ENCODE data around the gene PRKG1.
A peak's percentile ranks its signal among the peaks of the same experiment; 100 is the strongest.

PRKG1 gene

DNA sequence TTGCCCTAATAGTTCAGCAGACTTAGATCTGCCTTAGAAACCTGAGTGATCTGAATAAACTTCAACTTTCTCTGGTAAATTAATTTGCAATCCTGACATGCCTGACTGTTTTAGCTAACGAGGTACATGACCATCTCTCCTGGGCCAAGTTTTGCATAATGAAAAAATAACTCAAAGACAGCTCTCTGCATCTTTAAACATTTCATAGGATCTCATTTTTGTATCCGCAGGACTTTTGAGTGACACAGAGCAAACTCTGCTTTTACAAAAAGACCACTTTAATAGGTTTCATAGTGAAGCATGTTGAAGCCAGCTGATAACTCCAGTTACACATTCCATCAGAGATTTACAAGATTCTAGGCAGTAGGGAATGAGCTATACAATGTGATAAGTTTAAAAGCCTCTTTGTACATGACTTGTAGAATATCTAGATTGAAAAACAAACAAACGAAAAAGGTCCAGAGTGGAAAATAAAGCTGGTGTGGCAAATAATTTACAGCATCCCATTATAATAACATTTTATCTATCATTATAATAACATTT, 2.1 kb downstream of the PRKG1 start:
- DNase-seq (ENCODE audit: low spot score) = no peak

GRCh38 chr10:51077074-51077473, 2.8 kb downstream of the PRKG1 start:
- DNase-seq (ENCODE audit: low spot score) = no peak

DNA sequence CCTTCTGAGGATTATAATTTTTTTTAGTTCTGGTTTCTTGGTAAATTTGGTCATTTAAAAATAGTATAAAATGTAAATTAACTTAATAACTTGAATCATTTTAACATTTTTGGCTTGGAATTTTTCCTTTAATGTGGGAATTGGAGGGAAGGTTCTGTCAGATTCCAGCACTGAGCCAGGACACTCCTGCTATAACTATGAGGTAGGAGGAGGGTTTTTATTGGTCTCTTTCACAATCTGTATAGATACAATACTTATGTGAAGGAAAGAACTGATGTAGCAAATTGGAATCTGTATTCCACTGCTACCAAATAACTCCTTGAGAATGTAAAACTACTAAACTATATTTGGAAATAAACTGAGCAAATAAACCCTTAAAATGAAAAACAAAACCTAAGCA, 3.2 kb downstream of the PRKG1 start:
- no peak for DNase-seq (ENCODE audit: low spot score)

- DNase-seq (ENCODE audit: low spot score) = no peak
Measured at GRCh38 chr10:51079331-51079730, 5.0 kb downstream of the PRKG1 start.

- DNase-seq (ENCODE audit: low spot score) = no peak
Measured at GRCh38 chr10:51079766-51080165, 5.5 kb downstream of the PRKG1 start.

GRCh38 chr10:51080311-51081006, 6.2 kb downstream of the PRKG1 start:
- no peak for DNase-seq (ENCODE audit: low spot score)

- no peak for DNase-seq (ENCODE audit: low spot score)
Measured at GRCh38 chr10:51082857-51083256, 8.6 kb downstream of the PRKG1 start.

DNA sequence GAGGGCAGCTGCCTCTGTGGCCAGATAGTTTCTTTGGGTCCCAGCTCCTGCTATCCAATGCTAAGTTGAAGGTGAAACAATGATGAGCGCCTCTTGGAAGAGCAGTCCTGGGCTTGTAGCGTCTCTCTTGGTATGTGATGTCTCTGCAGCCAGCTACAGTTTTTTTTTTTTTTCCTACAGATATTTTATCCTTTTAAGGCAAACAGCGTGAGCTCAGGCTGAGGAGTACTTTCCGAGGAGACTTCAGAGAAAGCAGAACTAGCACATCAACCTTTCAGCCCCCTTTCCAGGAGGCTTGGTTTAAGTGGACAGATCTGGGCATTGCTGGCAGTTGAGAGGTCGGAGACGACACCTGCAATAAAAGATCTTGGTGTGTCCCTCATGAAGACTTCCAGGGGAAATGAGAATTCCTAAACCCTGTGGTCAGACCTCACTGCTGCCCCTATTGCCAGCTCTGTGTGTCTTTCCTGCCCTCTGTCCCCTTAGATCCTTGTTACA, 9.1 kb downstream of the PRKG1 start:
- DNase-seq (ENCODE audit: low spot score) = no peak

DNA sequence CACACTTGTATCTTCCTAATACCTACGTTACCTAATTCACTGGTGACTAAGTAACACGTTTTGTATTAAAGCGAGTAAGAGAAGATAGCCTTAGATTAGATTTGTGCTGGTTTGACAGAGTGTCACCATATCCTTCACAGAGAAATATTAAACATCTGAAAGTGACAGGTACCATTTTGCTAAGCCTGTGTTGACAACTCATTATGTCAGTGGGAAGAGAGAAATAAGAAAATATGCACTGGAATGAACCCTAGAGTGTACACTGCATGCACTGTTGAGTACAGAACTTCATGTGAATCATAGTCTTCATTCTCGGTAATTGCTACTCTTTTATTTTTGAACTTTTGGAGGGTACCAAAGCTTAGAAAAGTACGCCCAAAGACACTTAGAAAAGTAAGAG, 10.9 kb downstream of the PRKG1 start:
- DNase-seq (ENCODE audit: low spot score) = no peak

DNA sequence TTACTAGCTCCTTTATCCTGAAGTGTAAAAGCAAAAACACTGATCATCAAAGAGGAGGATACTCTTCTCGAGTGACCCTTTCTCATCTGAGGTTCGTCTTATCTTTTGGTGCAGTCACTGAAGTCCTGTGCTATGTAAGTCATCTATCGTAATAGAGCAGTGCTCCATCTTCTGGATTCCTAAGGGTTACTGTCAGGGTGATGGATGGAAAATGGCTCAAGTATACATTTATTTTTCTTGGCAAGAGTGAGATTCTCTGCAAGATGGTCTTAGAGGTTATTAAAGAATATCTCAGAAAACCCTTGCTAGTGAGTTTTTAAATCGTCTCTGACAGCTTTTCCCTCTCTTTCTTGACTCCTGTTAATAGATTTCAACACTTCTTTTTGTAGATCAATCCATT, 12.4 kb downstream of the PRKG1 start:
- no peak for DNase-seq (ENCODE audit: low spot score)

DNA sequence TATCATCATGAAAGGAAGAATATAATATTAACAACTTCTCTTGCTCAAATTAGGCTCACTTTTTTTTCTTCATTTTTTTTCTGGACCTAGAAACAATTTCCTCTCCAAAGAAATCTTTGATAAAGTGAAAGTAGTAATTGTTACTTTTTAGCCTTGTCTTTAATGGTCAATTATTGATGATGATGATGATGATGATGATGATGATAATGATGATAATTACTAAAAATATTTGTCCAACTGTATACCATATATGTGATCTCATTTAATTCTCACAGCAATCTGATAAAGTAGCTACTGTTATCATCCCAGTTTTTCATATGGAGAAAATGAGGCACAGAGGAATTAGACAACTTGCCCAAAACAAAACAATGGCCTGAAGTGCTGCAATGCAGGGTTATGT, 12.8 kb downstream of the PRKG1 start:
- no peak for DNase-seq (ENCODE audit: low spot score)

- DNase-seq (ENCODE audit: low spot score) = no peak
Measured at GRCh38 chr10:51090190-51090589, 15.9 kb downstream of the PRKG1 start.

GRCh38 chr10:51092402-51092801, 18.1 kb downstream of the PRKG1 start:
- DNase-seq (ENCODE audit: low spot score) = no peak

- DNase-seq (ENCODE audit: low spot score) = no peak
Measured at GRCh38 chr10:51095444-51095843, 21.2 kb downstream of the PRKG1 start.

- DNase-seq (ENCODE audit: low spot score) = no peak
Measured at GRCh38 chr10:51097546-51097945, 23.3 kb downstream of the PRKG1 start.

- no peak for DNase-seq (ENCODE audit: low spot score)
Measured at GRCh38 chr10:51100221-51100620, 25.9 kb downstream of the PRKG1 start.

DNA sequence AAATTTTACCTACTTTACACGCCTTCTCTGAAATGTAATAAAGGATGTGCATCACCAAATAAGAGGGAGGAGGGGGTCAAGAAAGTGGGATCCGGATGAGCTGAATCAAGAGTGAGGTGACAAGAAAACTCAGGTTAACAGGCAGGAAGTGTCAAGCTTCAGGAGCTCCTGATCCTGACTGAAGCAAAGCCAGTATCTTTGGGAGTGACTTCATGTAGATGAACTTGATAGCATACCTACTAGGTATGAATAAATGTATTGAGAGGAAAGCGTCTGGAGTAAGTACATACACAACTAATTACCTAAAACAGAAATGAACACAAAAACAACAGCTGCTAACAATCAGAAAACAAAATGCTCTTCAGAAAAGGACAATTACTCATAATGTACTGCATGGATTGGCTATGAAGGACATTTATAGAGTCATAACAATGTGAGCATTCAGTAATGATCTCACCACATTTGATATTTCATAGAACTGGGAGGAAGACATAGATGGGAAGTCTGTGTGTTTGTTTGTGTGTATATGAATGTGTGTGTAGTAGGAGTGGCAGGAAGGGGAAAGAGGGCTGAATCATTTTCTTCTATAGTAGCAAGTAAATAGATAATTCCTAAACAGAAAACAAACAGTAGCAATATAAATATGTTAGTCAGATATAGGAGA, 29.4 kb downstream of the PRKG1 start:
- DNase-seq (ENCODE audit: low spot score) = peak; percentile 83

DNA sequence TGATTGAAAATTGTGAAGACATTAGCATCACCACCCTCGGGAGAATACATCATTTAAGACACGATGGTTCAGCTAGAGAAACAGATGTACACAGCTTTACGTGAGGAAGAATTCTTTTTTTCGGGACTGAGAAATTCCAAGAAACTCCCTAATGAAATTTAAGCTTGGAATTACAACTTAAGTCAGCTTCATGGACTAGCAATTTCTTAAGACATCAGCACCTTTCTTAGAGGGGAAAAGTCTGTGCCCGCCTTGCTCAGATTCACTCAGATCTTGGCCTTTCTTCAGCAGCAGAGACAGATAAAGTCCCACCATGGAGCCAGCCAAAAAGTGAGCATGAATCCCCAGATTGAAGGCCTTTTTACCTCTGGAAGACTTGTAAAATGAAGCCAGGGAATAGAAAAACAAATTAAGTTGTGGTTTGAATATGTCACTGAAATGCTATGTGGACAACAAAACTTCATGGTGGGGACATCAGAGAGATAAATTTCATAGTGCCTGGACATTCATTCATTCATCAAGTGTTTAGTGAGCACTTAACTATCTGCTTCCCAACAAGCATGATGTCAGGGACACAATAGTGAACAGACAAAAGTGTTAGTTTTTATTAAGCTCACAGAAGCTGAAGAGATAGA, 32.1 kb downstream of the PRKG1 start:
- no peak for DNase-seq (ENCODE audit: low spot score)

- no peak for DNase-seq (ENCODE audit: low spot score)
Measured at GRCh38 chr10:51108406-51108805, 34.1 kb downstream of the PRKG1 start.

DNA sequence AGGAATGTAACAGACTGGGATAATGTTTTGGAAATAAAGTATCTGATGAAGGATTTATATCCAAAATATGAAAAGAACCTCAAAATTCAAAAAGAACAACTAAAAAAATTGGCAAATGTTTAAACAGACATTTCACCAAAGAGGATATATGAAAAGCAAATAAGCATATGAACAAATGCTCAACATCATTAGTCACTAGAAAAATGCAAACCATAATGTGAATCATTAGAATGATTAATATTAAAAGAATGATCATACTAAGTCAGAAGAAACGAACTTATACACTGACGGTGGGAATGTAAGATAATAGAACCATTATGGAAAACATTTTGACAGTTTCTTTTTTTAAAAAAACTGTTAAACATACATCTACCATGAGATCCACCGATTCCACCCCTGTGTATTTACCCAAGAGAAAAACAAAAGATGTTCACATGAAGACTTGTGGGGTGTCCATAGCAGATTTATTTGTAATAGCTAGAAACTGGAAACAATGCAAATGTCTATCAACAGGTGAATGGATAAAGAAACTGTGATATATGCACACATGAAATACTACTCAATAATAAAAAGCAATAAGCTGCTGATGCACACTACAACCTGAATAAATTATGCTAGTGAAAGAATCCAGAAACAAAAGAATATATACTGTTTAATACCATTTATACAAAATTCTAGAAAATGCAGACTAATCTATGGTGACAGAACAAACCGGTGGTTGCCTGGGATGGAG, 35.7 kb downstream of the PRKG1 start:
- peak; percentile 36 for DNase-seq (ENCODE audit: low spot score)

- no peak for DNase-seq (ENCODE audit: low spot score)
Measured at GRCh38 chr10:51112013-51112412, 37.7 kb downstream of the PRKG1 start.

GRCh38 chr10:51113007-51113406, 38.7 kb downstream of the PRKG1 start:
- DNase-seq (ENCODE audit: low spot score) = no peak
